Smooth muscle cell of the pulmonary artery (primary cell): ENCODE data around the gene FOXQ1. TPM values are rescaled to one million over a fixed set of nuclear protein-coding genes. Genes with fewer than 3 reads are reported as not detected.

Source experiments
- total RNA-seq: library from RNA; depleted of rRNA; stranded (reverse); fragments of >200 nt; gene quantifications from 2 replicates; pipeline ENCODE4 v1.2.3, GENCODE V29; 2014

Gene FOXQ1, protein sequence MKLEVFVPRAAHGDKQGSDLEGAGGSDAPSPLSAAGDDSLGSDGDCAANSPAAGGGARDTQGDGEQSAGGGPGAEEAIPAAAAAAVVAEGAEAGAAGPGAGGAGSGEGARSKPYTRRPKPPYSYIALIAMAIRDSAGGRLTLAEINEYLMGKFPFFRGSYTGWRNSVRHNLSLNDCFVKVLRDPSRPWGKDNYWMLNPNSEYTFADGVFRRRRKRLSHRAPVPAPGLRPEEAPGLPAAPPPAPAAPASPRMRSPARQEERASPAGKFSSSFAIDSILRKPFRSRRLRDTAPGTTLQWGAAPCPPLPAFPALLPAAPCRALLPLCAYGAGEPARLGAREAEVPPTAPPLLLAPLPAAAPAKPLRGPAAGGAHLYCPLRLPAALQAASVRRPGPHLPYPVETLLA
- 0.03 TPM in 1 of 2 replicates, not detected in the other for total RNA-seq

DNA sequence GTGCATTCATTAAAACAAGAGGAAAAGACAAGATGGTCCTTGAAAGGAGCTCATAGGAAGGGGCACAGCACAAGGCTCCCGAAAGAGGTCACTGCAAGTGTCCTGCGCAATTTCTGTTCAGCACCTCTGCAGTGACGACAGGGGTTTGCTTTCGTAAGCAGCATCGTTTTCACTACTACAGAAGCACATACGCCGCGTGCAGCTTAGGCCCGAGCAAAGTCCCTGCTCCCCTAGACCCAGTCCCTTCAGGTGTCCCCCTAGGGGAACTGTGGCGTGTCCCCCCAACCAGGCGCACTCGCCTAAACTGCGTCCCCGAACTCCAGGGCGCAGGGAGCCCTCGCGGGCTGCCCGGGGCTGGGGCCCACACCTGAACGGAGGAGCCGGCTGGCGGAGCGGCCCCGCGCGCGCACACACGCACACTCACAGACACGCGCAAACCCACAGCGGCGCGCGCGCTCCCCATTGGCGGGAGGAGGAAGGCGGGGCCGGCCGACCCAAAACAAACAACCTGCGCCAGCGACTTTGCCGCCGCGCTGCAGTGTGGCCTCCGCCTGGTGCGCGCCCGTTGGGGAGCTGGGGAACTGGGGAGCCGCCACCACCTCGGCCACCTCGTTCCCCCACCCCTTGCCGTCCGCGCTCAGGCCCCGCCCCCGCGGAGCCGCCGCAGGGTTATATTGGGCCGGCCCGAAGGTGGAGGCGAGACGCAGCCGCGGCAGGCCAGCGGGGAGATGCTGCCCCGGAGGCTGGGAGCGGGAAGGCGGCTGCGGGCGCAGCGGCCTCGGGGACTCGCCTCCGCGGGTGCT, at the start of gene FOXQ1:
FOXQ1 (plus strand) TSS at position 699 of the 803 bp plus-strand sequence. CDS start 607 bp downstream, outside the sequence.

Other genes with a start within 250 kb of the FOXQ1 start
- 0.78 and 5.2 TPM in 2 replicates for gene FOXF2, start 77.5 kb downstream of the FOXQ1 start, total RNA-seq